GM12878 (cell line): ENCODE measurements around the gene SQSTM1. TPM values are rescaled to one million over a fixed set of nuclear protein-coding genes. Genes with fewer than 3 reads are reported as not detected.

ENCODE experiments used
- CBX5 ChIP-seq: sonication (generic); IDR thresholded peaks from 2 replicates; pipeline ENCODE4 v1.6.1; 2016; ENCODE audit warnings: low read depth, moderate library complexity, mild to moderate bottlenecking, inconsistent platforms
- CHD2 ChIP-seq: IDR thresholded peaks from 2 replicates; pipeline ENCODE4 v1.6.1; 2011; ENCODE audit warnings: low read depth, low read length, improper control_type of control experiment, borderline replicate concordance
- CHD4 ChIP-seq: fragments of 200-600 bp; sonication (generic); IDR thresholded peaks from 2 replicates; pipeline ENCODE4 v1.6.1; 2016; ENCODE audit warnings: mild to moderate bottlenecking
- FOXM1 ChIP-seq: IDR thresholded peaks from 2 replicates; pipeline ENCODE4 v1.6.1; 2012; ENCODE audit warnings: low read depth, mild to moderate bottlenecking, inconsistent platforms, low read length, moderate library complexity
- RB1 ChIP-seq: fragments of 450-650 bp; formaldehyde crosslinking; IDR thresholded peaks from 2 replicates; pipeline ENCODE4 v1.6.1; 2017; ENCODE audit warnings: mild to moderate bottlenecking, borderline replicate concordance
- RCOR1 ChIP-seq: conservative IDR thresholded peaks from 2 replicates; pipeline ENCODE4 v1.6.1; 2012; ENCODE audit warnings: low read depth, low read length, improper control_type of control experiment
- SIX5 ChIP-seq: IDR thresholded peaks from 2 replicates; pipeline ENCODE4 v1.6.1; 2011; ENCODE audit warnings: mild to moderate bottlenecking, low read depth, low read length, moderate library complexity; ENCODE audit not compliant: severe bottlenecking
- SRF ChIP-seq, 2 experiments: IDR thresholded peaks; 2 replicates each; pipeline ENCODE4 v1.6.1; 2011; ENCODE audit warnings: low read depth in 2 of 2, low read length in 2 of 2, mild to moderate bottlenecking in 1 of 2, moderate library complexity in 1 of 2
- TBL1XR1 ChIP-seq: IDR thresholded peaks from 2 replicates; pipeline ENCODE4 v1.6.1; 2012; ENCODE audit warnings: low read depth, low read length, improper control_type of control experiment
- TCF12 ChIP-seq: IDR thresholded peaks from 2 replicates; pipeline ENCODE4 v1.6.1; 2011; ENCODE audit warnings: low read depth, mild to moderate bottlenecking, low read length
- TCF3 ChIP-seq: IDR thresholded peaks from 2 replicates; pipeline ENCODE4 v1.6.1; 2012; ENCODE audit warnings: low read depth, mild to moderate bottlenecking, low read length, borderline replicate concordance; ENCODE audit not compliant: insufficient read depth
- polyA plus RNA-seq, 11 experiments: library from polyadenylated mRNA; depleted of rRNA in 4 of 11; unstranded in 6 of 11; stranded (reverse) in 5 of 11; fragments of >200 nt; fragmentation: Nextera tagmentation in 4 of 11; fragmentation: Illumina TruSeq in 1 of 11; extraction: Ambion mirVana in 4 of 11; extraction: Trizol in 1 of 11; gene quantifications; 1 replicate in 1 of 11; 2 replicates in 10 of 11; pipeline versions ENCODE4 v1.2.1 to v1.2.3, GENCODE V29; 2011 to 2016; ENCODE audit warnings: inconsistent platforms in 2 of 11, missing spikeins in 2 of 11, low read depth in 1 of 11
- total RNA-seq, 4 experiments: library from RNA; depleted of rRNA in 3 of 4; stranded (reverse); fragments of >200 nt in 3 of 4; fragmentation: Illumina TruSeq in 1 of 4; extraction: Trizol in 1 of 4; gene quantifications; 2 replicates each; pipeline versions ENCODE4 v1.2.1 to v1.2.3, GENCODE V29; 2013 to 2021
- TF ChIP-seq, protein P1 (sequence below): IDR thresholded peaks from 2 replicates; pipeline ENCODE4 v1.6.1; 2011; ENCODE audit warnings: low read depth, low read length, improper control_type of control experiment, borderline replicate concordance
- TF ChIP-seq, protein P2 (sequence below): fragments of 450-650 bp; IDR thresholded peaks from 2 replicates; pipeline ENCODE4 v1.6.1; 2014; ENCODE audit warnings: mild to moderate bottlenecking
- TF ChIP-seq, protein P3 (sequence below): IDR thresholded peaks from 2 replicates; pipeline ENCODE4 v1.6.1; 2012; ENCODE audit warnings: mild to moderate bottlenecking, low read depth, low read length
- TF ChIP-seq, protein P4 (sequence below): fragments of 150-350 bp; IDR thresholded peaks from 2 replicates; pipeline ENCODE4 v1.6.1; 2016; ENCODE audit warnings: low read depth, low read length
- TF ChIP-seq, protein P5 (sequence below): fragments of 450-650 bp; formaldehyde crosslinking; IDR thresholded peaks from 2 replicates; pipeline ENCODE4 v1.4.0; 2022; ENCODE audit warnings: mild to moderate bottlenecking, moderate library complexity

SQSTM1 gene
- total and polyA plus RNA-seq, 10 of the 15 experiments (the other 5 are each of a cell fraction or from before 2014, with no cell fraction given), result 6.3 to 138 (median 62.1) TPM

DNA sequence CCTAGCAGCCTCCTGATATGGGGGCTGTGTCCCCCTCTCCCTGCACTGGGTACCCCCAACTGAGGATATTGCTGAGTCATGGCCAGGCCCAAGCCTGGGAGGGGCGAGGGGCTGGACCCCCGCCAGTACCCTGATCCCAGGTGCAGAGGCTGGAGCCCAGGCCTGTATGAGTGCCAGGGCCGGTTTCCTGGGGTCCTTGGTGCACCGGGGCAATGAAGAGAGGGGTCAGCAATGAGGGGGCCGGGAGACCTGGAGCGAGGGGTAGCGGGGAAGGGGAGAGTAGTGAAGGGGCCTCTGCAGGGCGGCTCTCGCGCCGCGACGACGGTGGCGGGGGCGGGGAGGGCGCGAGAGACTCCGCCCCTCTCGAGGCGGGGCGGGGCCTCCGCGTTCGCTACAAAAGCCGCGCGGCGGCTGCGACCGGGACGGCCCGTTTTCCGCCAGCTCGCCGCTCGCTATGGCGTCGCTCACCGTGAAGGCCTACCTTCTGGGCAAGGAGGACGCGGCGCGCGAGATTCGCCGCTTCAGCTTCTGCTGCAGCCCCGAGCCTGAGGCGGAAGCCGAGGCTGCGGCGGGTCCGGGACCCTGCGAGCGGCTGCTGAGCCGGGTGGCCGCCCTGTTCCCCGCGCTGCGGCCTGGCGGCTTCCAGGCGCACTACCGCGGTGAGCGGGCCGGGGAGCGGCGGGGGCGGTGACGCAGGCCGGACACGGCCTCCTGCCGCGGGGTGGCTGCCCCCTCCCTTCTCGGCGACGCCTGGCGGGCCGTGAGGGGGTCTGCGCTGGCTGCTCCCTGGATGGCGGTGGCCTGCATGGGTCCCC lies at the start of gene SQSTM1 (continued):
- TF ChIP-seq, protein P1, sequence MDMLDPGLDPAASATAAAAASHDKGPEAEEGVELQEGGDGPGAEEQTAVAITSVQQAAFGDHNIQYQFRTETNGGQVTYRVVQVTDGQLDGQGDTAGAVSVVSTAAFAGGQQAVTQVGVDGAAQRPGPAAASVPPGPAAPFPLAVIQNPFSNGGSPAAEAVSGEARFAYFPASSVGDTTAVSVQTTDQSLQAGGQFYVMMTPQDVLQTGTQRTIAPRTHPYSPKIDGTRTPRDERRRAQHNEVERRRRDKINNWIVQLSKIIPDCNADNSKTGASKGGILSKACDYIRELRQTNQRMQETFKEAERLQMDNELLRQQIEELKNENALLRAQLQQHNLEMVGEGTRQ, result no peak
- TF ChIP-seq, protein P2, sequence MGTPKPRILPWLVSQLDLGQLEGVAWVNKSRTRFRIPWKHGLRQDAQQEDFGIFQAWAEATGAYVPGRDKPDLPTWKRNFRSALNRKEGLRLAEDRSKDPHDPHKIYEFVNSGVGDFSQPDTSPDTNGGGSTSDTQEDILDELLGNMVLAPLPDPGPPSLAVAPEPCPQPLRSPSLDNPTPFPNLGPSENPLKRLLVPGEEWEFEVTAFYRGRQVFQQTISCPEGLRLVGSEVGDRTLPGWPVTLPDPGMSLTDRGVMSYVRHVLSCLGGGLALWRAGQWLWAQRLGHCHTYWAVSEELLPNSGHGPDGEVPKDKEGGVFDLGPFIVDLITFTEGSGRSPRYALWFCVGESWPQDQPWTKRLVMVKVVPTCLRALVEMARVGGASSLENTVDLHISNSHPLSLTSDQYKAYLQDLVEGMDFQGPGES, result no peak
- TF ChIP-seq CBX5 (no peak), SIX5 (no peak), CHD2 (0 out of 2 replicates have a peak, but pooled peaks have one; percentile 57), SRF (IDR thresholded peaks at IDR 0.05; ENCODE audit: low read depth in 2 of 2, low read length in 2 of 2) (0 out of 4 replicates have a peak, but pooled peaks of 1 of the 2 experiments have one; percentile 9), FOXM1 (no peak), TCF12 (peak; percentile 62; the same call in 1 of the 2 replicates), RCOR1 (no peak), TCF3 (peak; percentile 91; the same call in 1 of the 2 replicates), RB1 (peak; percentile 71; the same call in 1 of the 2 replicates), CHD4 (no peak), TBL1XR1 (no peak; the same call in 1 of the 2 replicates)
- TF ChIP-seq, protein P3, sequence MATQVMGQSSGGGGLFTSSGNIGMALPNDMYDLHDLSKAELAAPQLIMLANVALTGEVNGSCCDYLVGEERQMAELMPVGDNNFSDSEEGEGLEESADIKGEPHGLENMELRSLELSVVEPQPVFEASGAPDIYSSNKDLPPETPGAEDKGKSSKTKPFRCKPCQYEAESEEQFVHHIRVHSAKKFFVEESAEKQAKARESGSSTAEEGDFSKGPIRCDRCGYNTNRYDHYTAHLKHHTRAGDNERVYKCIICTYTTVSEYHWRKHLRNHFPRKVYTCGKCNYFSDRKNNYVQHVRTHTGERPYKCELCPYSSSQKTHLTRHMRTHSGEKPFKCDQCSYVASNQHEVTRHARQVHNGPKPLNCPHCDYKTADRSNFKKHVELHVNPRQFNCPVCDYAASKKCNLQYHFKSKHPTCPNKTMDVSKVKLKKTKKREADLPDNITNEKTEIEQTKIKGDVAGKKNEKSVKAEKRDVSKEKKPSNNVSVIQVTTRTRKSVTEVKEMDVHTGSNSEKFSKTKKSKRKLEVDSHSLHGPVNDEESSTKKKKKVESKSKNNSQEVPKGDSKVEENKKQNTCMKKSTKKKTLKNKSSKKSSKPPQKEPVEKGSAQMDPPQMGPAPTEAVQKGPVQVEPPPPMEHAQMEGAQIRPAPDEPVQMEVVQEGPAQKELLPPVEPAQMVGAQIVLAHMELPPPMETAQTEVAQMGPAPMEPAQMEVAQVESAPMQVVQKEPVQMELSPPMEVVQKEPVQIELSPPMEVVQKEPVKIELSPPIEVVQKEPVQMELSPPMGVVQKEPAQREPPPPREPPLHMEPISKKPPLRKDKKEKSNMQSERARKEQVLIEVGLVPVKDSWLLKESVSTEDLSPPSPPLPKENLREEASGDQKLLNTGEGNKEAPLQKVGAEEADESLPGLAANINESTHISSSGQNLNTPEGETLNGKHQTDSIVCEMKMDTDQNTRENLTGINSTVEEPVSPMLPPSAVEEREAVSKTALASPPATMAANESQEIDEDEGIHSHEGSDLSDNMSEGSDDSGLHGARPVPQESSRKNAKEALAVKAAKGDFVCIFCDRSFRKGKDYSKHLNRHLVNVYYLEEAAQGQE, result no peak
- TF ChIP-seq, protein P4, sequence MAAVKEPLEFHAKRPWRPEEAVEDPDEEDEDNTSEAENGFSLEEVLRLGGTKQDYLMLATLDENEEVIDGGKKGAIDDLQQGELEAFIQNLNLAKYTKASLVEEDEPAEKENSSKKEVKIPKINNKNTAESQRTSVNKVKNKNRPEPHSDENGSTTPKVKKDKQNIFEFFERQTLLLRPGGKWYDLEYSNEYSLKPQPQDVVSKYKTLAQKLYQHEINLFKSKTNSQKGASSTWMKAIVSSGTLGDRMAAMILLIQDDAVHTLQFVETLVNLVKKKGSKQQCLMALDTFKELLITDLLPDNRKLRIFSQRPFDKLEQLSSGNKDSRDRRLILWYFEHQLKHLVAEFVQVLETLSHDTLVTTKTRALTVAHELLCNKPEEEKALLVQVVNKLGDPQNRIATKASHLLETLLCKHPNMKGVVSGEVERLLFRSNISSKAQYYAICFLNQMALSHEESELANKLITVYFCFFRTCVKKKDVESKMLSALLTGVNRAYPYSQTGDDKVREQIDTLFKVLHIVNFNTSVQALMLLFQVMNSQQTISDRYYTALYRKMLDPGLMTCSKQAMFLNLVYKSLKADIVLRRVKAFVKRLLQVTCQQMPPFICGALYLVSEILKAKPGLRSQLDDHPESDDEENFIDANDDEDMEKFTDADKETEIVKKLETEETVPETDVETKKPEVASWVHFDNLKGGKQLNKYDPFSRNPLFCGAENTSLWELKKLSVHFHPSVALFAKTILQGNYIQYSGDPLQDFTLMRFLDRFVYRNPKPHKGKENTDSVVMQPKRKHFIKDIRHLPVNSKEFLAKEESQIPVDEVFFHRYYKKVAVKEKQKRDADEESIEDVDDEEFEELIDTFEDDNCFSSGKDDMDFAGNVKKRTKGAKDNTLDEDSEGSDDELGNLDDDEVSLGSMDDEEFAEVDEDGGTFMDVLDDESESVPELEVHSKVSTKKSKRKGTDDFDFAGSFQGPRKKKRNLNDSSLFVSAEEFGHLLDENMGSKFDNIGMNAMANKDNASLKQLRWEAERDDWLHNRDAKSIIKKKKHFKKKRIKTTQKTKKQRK, result no peak
- TF ChIP-seq, protein P5, sequence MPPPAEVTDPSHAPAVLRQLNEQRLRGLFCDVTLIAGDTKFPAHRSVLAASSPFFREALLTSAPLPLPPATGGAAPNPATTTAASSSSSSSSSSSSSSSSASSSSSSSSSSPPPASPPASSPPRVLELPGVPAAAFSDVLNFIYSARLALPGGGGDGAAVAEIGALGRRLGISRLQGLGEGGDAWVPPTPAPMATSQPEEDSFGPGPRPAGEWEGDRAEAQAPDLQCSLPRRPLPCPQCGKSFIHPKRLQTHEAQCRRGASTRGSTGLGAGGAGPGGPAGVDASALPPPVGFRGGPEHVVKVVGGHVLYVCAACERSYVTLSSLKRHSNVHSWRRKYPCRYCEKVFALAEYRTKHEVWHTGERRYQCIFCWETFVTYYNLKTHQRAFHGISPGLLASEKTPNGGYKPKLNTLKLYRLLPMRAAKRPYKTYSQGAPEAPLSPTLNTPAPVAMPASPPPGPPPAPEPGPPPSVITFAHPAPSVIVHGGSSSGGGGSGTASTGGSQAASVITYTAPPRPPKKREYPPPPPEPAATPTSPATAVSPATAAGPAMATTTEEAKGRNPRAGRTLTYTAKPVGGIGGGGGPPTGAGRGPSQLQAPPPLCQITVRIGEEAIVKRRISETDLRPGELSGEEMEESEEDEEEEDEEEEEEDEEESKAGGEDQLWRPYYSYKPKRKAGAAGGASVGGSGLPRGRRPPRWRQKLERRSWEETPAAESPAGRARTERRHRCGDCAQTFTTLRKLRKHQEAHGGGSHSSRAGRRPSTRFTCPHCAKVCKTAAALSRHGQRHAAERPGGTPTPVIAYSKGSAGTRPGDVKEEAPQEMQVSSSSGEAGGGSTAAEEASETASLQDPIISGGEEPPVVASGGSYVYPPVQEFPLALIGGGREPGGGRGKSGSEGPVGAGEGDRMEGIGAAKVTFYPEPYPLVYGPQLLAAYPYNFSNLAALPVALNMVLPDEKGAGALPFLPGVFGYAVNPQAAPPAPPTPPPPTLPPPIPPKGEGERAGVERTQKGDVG, result no peak
